CD4-positive, alpha-beta T cell treated with Interleukin-4 for 4 hours (primary cell): ENCODE data around the gene SLC6A12.
"Not testable (repeated sequence)": the region's sequence is repeated elsewhere in the genome, so short reads cannot be mapped to it uniquely, and the experiment has no call there.

Experiments used
- DNase-seq: peaks from one replicate; pipeline ENCODE4 v3.0.0-alpha.2; 2020

Gene SLC6A12

DNA sequence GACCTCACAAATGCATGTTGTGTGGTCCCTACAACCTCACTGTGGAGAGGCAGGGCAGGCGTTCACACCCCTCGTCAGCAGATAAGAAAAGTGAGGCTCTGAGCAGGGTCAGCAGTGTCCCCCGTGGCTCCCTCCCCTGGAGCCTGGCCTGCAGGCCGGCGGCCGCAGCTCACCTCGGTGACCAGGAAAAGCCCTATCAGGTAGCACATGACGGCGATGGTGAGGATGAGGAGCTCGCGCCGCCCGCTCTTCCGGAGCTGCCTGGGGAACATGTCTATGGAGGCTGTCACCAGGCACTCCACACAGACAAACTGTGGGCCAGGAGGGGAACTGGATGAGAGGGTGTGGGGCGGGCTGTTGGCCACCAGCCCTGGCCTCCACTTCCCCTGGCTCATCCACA is 18.0 kb downstream of the SLC6A12 start:
- DNase-seq: no peak

DNA sequence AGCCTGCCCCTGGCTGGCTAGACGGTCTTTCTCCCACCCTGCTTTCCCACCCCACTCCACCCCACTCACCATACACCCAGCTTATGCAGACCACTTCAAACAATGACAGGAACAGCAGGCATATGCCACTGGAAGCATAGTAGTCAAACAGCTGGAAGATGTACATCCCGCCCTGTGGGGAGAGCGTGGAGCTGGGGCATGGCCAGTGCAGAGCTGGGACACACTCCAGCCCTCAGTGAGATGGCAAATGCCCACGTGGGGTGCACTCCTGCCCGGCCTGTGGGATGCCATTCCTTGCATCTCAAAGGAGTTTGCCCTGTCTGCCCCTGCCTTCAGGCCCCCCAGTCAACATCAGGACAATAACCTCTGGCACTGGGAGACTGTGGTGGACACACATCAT is 18.8 kb downstream of the SLC6A12 start:
- no peak for DNase-seq

GRCh38 chr12:194276-194675 is 19.7 kb downstream of the SLC6A12 start:
- no peak for DNase-seq

DNA sequence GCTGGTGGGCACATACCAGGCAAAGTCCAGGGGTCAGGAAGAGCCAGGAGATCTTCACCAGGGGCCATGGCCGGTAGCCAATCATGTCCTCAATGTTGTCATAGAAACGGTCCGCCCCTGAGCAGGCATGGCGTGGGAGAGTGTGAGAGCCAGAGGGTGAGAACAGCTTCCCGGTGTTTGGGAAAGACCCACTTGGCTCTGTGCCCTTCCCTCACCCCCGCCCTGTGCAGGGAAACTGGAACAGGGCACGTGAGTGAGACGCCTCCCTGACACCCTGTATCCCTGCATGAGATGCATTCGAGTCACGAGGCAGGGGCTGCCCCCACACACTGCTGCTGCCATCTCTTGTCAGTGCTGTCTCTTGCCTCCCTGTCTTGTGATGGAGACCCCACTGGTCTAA is 20.7 kb downstream of the SLC6A12 start:
- no peak for DNase-seq

DNA sequence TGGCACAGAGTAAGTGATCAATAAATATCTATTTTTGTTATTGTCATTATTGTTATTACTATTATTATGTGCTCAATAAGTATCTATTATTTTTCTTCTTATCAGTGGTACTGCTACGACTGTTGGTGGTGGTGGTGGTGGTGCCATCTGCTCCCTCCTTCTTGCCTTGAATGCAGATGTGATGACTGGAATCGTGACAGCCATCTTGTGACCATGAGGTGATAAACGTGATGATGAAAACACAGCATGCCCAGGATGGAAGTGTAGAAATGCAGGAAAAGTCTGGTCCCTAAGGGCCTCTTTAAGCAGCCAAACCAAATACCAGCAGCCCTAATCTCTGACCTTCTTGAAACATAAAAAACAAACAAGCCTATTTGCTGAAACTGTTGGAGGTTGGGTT is 22.4 kb downstream of the SLC6A12 start:
- no peak for DNase-seq

GRCh38 chr12:190881-191280 is 23.1 kb downstream of the SLC6A12 start:
- no peak for DNase-seq

DNA sequence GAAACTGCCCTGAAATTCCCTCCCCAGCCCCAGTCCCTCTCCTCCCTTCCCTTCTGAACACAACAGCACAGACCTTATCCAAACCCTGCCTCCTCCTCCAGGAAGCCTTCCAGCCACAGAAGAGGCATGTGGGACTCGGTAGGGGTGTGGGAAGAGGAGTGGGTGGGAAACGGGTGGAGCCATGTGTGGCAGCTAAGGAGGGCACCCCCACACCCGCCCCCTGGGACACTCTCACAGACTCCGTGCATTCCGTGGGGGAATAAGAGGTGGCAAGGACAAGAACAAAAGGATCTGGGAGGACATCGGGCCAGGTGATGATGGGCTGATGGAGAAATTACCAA is 24.4 kb downstream of the SLC6A12 start:
- no peak for DNase-seq

DNA sequence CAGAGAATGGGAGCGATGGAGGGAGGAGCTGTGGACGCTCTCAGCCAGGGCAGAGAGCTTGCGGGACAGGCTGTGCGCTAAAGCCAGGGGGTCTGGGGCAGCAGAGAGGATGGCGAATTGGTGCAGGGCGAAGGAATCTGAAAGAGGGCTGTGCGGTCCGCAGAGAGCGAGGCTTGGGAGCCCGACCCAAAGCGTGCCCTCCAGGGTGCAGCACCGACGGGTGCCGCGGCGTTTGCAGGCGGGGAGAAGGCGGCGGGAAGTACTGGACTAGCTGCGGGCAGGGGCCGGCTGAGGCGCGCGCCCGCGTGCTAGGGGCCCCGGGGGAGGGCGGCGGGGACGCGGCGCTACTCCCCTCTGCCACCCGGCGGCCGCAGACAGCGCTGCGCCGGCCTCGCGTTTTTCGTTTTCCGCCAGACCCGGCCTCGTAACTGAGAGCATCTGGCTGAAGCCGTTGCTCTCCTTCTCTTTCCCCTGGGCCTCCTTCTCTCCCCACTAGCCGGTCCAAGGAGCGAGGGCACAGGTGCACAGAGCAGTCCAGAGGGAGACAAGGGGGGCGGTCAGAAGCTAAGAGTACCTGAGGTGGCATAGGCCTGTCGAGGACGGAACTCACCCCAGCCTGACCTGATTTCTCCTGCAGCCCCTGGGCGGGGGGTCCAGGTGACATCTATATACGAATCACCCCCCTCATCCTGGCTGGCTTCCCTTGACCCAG is 24.9 kb downstream of the SLC6A12 start:
- peak; percentile 4 for DNase-seq

DNA sequence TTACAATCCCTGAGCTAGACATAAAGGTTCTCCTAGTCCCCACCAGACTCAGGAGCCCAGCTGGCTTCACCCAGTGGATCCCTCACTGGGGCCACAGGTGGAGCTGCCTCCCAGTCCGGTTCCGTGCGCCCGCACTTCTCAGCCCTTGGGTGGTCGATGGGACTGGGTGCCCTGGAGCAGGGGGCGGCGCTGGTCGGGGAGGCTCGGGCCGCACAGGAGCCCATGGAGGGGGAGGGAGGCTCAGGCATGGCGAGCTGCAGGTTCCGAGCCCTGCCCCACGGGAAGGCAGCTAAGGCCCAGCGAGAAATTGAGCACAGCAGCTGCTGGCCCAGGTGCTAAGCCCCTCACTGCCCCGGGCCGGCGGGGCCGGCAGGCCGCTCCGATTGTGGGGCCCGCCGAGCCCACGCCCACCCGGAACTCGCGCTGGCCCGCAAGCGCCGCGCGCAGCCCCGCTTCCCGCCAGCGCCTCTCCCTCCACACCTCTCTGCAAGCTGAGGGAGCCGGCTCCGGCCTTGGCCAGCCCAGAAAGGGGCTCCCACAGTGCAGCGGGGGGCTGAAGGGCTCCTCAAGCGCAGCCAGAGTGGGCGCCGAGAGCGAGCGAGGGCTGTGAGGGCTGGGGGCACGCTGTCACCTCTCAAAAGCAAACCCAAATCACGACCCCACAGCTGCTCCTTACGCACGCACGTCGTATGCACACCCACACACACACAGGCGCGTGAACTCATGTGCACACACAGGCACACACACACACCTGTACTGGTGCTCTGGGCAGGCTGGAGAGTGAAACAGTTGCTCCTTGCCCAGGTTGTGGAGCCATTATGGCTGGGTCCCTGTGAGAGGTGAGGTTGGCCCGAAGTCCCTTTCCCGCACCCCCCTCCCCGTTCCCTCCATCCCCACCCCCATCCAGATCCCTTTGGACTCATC is 25.7 kb downstream of the SLC6A12 start:
- DNase-seq: not testable (repeated sequence)

- no peak for DNase-seq
These were observed 27.8 kb downstream of the SLC6A12 start for GRCh38 chr12:186006-186625.

- no peak for DNase-seq
These were observed 28.4 kb downstream of the SLC6A12 start for GRCh38 chr12:185576-185955.

- DNase-seq: no peak
These were observed 29.0 kb downstream of the SLC6A12 start for GRCh38 chr12:184811-185575.

- no peak for DNase-seq
These were observed 31.5 kb downstream of the SLC6A12 start for GRCh38 chr12:182381-182892.

- DNase-seq: no peak
These were observed 32.0 kb downstream of the SLC6A12 start for GRCh38 chr12:181921-182320.

DNA sequence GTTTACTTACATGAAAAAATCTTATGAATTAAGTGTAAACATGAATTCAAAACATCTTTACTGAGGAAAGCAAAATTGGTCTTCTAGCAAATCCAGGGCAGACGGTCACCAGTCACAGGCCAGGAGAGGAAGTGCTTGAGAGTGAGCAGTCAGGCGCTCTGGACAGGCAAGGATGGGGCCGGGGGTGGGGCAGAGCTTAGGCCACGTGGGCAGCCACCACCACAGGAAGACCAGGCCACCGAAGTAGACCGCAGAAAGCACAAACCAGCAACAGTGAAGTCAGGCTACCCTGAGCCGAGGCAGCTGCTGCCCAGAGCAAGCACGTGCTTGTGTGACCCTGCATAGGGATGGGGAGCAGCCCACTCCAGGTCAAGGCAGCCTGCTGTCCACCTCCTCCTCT is 33.5 kb downstream of the SLC6A12 start:
- no peak for DNase-seq

DNA sequence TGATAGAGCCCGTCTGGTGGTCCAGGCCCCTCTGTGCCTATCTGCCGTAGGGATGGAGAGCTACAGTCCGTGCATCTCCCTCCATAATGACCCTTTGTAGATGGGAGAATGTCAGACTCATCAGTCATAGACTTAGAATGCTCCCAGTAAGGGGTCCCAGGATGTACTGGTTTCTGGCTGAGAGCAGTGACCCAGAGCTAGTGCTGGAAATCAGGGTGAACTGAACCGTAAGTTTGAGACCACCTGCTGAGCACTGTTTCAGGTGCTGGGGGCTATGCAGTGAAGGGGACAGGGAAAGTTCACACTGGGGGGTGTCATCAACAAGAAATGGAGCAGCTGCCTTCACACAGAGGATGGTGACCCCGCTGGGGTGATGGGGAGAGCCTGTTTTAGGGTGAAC is 34.1 kb downstream of the SLC6A12 start:
- DNase-seq: no peak

- DNase-seq: no peak
These were observed 34.6 kb downstream of the SLC6A12 start for GRCh38 chr12:179131-179884.

DNA sequence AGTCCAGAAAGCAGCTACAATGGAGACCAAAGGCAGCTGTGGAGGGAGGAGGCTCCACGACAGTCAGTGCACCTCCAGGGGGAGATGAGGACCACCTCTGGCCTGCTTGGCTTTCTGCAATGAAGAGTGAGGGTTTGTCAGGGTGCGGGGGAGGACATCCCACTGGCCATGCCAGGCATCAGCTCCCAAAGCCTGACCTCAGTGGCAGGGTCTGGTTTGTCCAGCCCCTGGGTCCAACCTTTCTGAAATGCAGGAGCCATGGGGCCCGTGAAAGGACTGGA is 35.2 kb downstream of the SLC6A12 start:
- no peak for DNase-seq

DNA sequence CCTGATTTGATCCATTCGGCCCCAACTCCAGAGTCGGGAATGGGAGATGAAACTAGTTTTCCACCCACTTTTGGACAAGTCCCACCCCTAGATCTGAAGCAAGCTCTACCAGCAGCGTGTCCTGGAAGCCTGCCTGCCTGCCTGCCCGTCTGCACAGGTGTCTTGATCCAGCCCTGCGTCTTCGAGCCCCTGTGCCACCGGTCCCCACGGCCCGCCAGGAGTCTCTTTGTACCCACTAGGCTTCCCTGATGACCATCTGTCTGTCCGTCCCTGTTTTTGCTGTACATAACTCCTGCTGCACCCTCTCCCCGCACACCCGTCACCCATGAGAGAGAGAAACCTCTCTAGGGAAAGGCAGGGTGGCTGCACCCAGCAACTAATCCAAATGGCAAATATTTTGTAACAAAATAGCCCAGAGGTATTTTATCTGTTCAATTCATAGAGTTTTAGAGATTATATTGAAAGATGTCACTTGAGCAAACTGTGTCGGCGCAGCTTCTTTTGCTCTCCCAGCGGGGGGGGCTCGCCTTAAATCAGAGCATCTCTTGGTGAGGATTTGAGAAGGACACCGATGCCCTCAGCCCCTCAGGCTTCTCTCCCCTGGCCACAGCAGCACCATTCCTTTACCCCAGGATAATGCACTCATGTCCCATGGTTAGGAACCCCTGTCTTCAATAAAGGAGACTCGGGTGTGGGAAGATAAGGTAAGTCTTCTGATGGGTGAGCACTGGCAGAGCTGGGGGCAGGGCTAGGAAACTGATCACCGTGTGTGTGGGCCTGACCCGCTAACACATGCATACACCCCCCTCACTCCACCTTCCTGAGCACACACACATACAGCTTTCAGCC is 35.8 kb downstream of the SLC6A12 start:
- DNase-seq: no peak

- DNase-seq: no peak
These were observed 36.5 kb downstream of the SLC6A12 start for GRCh38 chr12:177336-177979.
